Spinal cord (tissue), 10 donors: ENCODE measurements around the gene NAV2. TPM values are rescaled to one million over a fixed set of nuclear protein-coding genes. Genes with fewer than 3 reads are reported as not detected.

Experiments
- DNase-seq, 6 donors: peaks; one replicate each; pipeline versions ENCODE4 v3.0.0 to v3.0.0-alpha.2; 2013 to 2015; ENCODE audit warnings: low spot score in 6 of 6, low read depth in 4 of 6
- H3K27ac ChIP-seq: one replicate; pipeline ENCODE4 v1.5.1; 2013; ENCODE audit warnings: low read depth, low read length, control low read depth
- H3K27me3 ChIP-seq: one replicate; pipeline ENCODE4 v1.6.1; 2013; ENCODE audit warnings: low read length; ENCODE audit not compliant: control insufficient read depth, insufficient read depth
- H3K36me3 ChIP-seq: one replicate; pipeline ENCODE4 v1.6.1; 2013; ENCODE audit warnings: low read length; ENCODE audit not compliant: control insufficient read depth, insufficient read depth
- H3K4me1 ChIP-seq: one replicate; pipeline ENCODE4 v1.6.1; 2013; ENCODE audit warnings: low read length; ENCODE audit not compliant: control insufficient read depth, insufficient read depth
- H3K4me3 ChIP-seq: one replicate; pipeline ENCODE4 v1.5.1; 2013; ENCODE audit warnings: low read depth, low read length, control low read depth
- H3K9me3 ChIP-seq: one replicate; pipeline ENCODE4 v1.6.1; 2013; ENCODE audit warnings: low read length; ENCODE audit not compliant: control insufficient read depth, insufficient read depth
- WGBS: methylation state at CpG from one replicate; pipeline ENCODE4 v1.1.5; 2013; ENCODE audit warnings: missing lambda C conversion rate; ENCODE audit not compliant: insufficient coverage; 5-methylcytosine and 5-hydroxymethylcytosine counted together
- polyA plus RNA-seq, 2 donors: library from polyadenylated mRNA; unstranded; fragments of 120-200 nt; gene quantifications; one replicate each; pipeline ENCODE4 v1.2.1, GENCODE V29; 2013; ENCODE audit not compliant: insufficient read length in 2 of 2
- total RNA-seq, 2 donors: library from RNA; depleted of rRNA in 1 of 2; stranded (reverse); fragments of 120-200 nt in 1 of 2; fragments of >200 nt in 1 of 2; gene quantifications; one replicate each; pipeline versions ENCODE4 v1.2.3 to v1.2.4, GENCODE V29; 2013 to 2014
- donor health status: healthy.

Gene NAV2
- total and polyA plus RNA-seq, 4 donors, result 23.4 to 50.1 (median 30.4) TPM

GRCh38 chr11:20022363-20023081, 309.9 kb downstream of the NAV2 start:
- WGBS, result 28% methylated on average over 7 of the region's 10 CpGs
- Histone ChIP-seq H3K36me3 (no peaks in the 10 kb centered on the region), H3K9me3 (no peaks in the 10 kb centered on the region), H3K4me1 (peaks cover 32% of the 10 kb centered on the region), H3K27ac (peak overlapping the region; percentile 74), H3K4me3 (peak overlapping the region; percentile 40), H3K27me3 (no peaks in the 10 kb centered on the region)
- peak in 2 of 6 donors; percentile 37 to 54 for DNase-seq

GRCh38 chr11:20023082-20023426, 310.4 kb downstream of the NAV2 start:
- peaks cover 32% of the 10 kb centered on the region for H3K4me1 ChIP-seq
- WGBS, result 31% methylated on average over 2 of the region's 6 CpGs
- H3K27me3 ChIP-seq, result no peaks in the 10 kb centered on the region
- peak overlapping the region; percentile 40 for H3K4me3 ChIP-seq
- H3K27ac ChIP-seq, result peak overlapping the region; percentile 74
- H3K9me3 ChIP-seq, result no peaks in the 10 kb centered on the region
- no peak for DNase-seq
- no peaks in the 10 kb centered on the region for H3K36me3 ChIP-seq

DNA sequence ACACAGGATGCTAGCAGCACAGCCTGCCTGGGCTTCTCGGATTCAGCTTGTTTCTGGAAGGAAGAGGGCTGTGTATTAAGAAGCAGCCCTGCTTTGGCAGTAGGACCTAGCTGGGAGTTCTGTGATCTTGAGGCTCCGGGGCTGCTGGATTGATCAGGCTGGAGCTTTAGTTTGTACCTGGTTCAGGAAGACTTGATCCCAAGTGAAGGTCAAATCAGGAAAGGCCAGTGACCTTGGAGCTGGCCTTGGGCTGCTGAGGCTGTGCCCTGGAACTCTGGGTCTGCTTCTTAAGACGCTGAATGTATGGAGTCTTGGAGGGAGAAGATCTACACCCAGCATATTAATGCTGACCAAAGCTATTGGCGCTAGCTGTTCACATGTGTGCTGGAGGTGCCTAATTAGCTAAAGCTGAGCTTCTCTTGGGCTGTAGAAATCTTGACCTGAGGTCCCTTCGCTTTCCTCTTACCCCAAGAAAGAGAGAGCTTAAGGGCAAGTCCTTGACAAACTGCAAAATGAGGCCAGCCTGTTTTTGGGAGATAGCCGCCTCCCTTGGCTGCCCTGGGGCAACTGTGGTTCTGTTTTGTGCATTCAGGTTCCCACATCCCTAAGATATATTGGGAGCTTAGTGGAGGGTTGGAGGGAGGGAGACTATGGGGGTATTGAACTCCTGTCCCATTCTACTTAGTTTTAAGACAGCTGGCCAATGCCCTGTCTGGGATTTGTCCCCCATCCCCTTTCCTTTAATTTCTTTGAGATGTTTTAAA, 311.7 kb downstream of the NAV2 start:
- DNase-seq, result no peak
- H3K4me1 ChIP-seq, result peaks cover 37% of the 10 kb centered on the region
- H3K27ac ChIP-seq, result peak overlapping the region; percentile 72
- H3K9me3 ChIP-seq, result no peaks in the 10 kb centered on the region
- no peaks in the 10 kb centered on the region for H3K36me3 ChIP-seq
- peak overlapping the region; percentile 40 for H3K4me3 ChIP-seq
- 75% methylated on average over 3 of the region's 6 CpGs for WGBS
- H3K27me3 ChIP-seq, result no peaks in the 10 kb centered on the region

GRCh38 chr11:20025332-20025840, 312.7 kb downstream of the NAV2 start:
- peaks cover 38% of the 10 kb centered on the region for H3K4me1 ChIP-seq
- peak overlapping the region; percentile 72 for H3K27ac ChIP-seq
- H3K36me3 ChIP-seq, result no peaks in the 10 kb centered on the region
- peak overlapping the region; percentile 40 for H3K4me3 ChIP-seq
- no peaks in the 10 kb centered on the region for H3K9me3 ChIP-seq
- no peaks in the 10 kb centered on the region for H3K27me3 ChIP-seq
- DNase-seq, result no peak
- WGBS, result 41% methylated on average over 8 of the region's 8 CpGs

DNA sequence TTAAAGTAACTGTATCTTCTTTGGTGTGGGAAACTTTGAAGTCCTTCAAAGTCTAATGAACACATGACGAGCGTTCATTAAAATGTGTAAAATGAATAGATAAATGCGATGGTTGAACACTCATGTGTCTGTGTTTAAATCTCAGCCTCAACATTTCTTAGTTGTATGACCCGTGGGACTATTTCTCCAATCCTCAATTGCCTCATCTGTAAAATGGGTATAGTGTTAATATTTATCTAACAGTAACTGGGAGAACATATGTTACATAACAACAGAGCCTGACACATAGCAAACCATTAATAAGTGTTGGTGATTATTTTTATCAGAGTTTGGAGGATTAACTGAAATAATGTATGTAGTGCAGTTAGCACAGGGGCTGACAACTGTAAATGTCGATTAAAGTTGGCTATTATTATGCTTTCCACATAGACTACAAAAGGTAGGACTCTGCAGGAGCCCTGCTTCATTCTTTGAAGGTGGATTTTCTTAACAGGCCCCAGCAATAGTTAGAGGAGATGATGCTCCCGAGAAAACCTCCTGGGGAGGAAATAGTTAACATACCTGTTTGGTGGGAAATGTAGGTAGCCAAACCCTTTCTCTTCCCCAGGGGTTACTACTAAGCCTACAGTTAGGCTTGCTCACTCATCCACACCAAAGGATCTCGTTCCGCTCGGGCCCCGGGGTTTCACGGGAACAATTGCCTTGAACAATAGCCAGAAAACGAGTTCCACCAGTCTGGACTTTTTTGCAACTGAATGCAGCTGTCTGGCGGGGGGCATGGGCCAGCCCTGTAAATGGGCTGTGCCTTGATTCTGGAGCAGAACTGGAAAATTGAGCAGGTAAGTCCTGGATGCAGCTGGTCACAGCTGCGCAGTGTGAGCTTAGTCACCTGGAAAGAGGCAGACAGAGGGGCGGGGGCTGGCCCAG, 314.3 kb downstream of the NAV2 start:
- DNase-seq, result peak in 1 of 6 donors; percentile 56
- 26% methylated on average over 10 of the region's 15 CpGs for WGBS
- Histone ChIP-seq H3K4me3 (peak overlapping the region; percentile 6), H3K9me3 (no peaks in the 10 kb centered on the region), H3K36me3 (no peaks in the 10 kb centered on the region), H3K27ac (peak overlapping the region; percentile 54), H3K27me3 (no peaks in the 10 kb centered on the region), H3K4me1 (peaks cover 34% of the 10 kb centered on the region)

- DNase-seq, result peak in 1 of 6 donors; percentile 75
- Histone ChIP-seq H3K36me3 (no peaks in the 10 kb centered on the region), H3K27me3 (no peaks in the 10 kb centered on the region), H3K4me3 (peak overlapping the region; percentile 6), H3K27ac (peak overlapping the region; percentile 54), H3K4me1 (peaks cover 37% of the 10 kb centered on the region), H3K9me3 (no peaks in the 10 kb centered on the region)
- WGBS, result no CpG with 5 or more reads among the region's 4 CpGs
Observed at GRCh38 chr11:20027556-20028013, 314.9 kb downstream of the NAV2 start.

- H3K27me3 ChIP-seq, result no peaks in the 10 kb centered on the region
- 45% methylated on average over 3 of the region's 3 CpGs for WGBS
- peak in 1 of 6 donors; percentile 26 for DNase-seq
- no peak overlapping the region for H3K27ac ChIP-seq
- peaks cover 25% of the 10 kb centered on the region for H3K4me1 ChIP-seq
- no peaks in the 10 kb centered on the region for H3K36me3 ChIP-seq
- no peaks in the 10 kb centered on the region for H3K9me3 ChIP-seq
- H3K4me3 ChIP-seq, result no peak overlapping the region
Observed at GRCh38 chr11:20029193-20029592, 316.6 kb downstream of the NAV2 start.

- DNase-seq, result no peak
- Histone ChIP-seq H3K9me3 (no peaks in the 10 kb centered on the region), H3K4me1 (peaks cover 19% of the 10 kb centered on the region), H3K4me3 (no peak overlapping the region), H3K27ac (no peak overlapping the region), H3K36me3 (no peaks in the 10 kb centered on the region), H3K27me3 (no peaks in the 10 kb centered on the region)
- no CpG with 5 or more reads among the region's 1 CpG for WGBS
Observed at GRCh38 chr11:20030472-20030871, 317.8 kb downstream of the NAV2 start.
